Astrocyte (in vitro differentiated cells and primary cell): ENCODE measurements around the gene RIC1. TPM values are rescaled to one million over a fixed set of nuclear protein-coding genes. Genes with fewer than 3 reads are reported as not detected.

ENCODE experiments used
- DNase-seq: peaks from one replicate; pipeline ENCODE4 v3.0.0-alpha.2; 2010; ENCODE audit warnings: low read depth
- FAIRE-seq: peaks from 2 replicates; lab custom pipeline; 2011; peaks lifted over from hg19 to GRCh38; lab: Jason Lieb, UNC
- H2AFZ ChIP-seq: 2 replicates; pipeline ENCODE4 v1.6.0; 2012; ENCODE audit warnings: low read depth, low read length, inconsistent platforms
- H3K27ac ChIP-seq: 2 replicates; pipeline ENCODE4 v1.5.1; 2011; ENCODE audit warnings: low read depth, low read length, inconsistent platforms
- H3K27me3 ChIP-seq: 2 replicates; pipeline ENCODE4 v1.6.0; 2011; ENCODE audit warnings: low read length, inconsistent platforms; ENCODE audit not compliant: insufficient read depth
- H3K36me3 ChIP-seq: 2 replicates; pipeline ENCODE4 v1.5.1; 2011; ENCODE audit warnings: low read length, inconsistent platforms; ENCODE audit not compliant: insufficient read depth
- H3K4me1 ChIP-seq: 2 replicates; pipeline ENCODE4 v1.5.1; 2011; ENCODE audit warnings: low read length, inconsistent platforms; ENCODE audit not compliant: insufficient read depth
- H3K4me2 ChIP-seq: 2 replicates; pipeline ENCODE4 v1.6.0; 2012; ENCODE audit warnings: low read length, inconsistent platforms
- H3K4me3 ChIP-seq: 2 replicates; pipeline ENCODE4 v1.5.1; 2011; ENCODE audit warnings: low read depth, mild to moderate bottlenecking, low read length, inconsistent platforms; ENCODE audit not compliant: insufficient read depth
- H3K79me2 ChIP-seq: 2 replicates; pipeline ENCODE4 v1.6.0; 2012; ENCODE audit warnings: mild to moderate bottlenecking, low read length, inconsistent platforms; ENCODE audit not compliant: insufficient read depth
- H3K9ac ChIP-seq: 2 replicates; pipeline ENCODE4 v1.6.0; 2012; ENCODE audit warnings: mild to moderate bottlenecking, low read length, inconsistent platforms
- H3K9me3 ChIP-seq: 2 replicates; pipeline ENCODE4 v1.5.1; 2012; ENCODE audit warnings: low read depth, mild to moderate bottlenecking, low read length, inconsistent platforms; ENCODE audit not compliant: insufficient read depth
- H4K20me1 ChIP-seq: 2 replicates; pipeline ENCODE4 v1.6.0; 2012; ENCODE audit warnings: low read length, inconsistent platforms; ENCODE audit not compliant: insufficient read depth
- H3K27ac Mint-ChIP-seq: one replicate; pipeline ENCODE4 v1.8.0; 2021; ENCODE audit warnings: mild to moderate bottlenecking, mixed read lengths; ENCODE audit not compliant: unreplicated experiment
- H3K27me3 Mint-ChIP-seq: one replicate; pipeline ENCODE4 v1.8.0; 2021; ENCODE audit warnings: low read depth, mixed read lengths; ENCODE audit not compliant: unreplicated experiment
- H3K36me3 Mint-ChIP-seq: one replicate; pipeline ENCODE4 v1.8.0; 2021; ENCODE audit warnings: low read depth, mixed read lengths; ENCODE audit not compliant: unreplicated experiment
- H3K4me1 Mint-ChIP-seq: one replicate; pipeline ENCODE4 v1.8.0; 2021; ENCODE audit warnings: low read depth, mixed read lengths; ENCODE audit not compliant: unreplicated experiment
- H3K4me3 Mint-ChIP-seq: one replicate; pipeline ENCODE4 v1.8.0; 2021; ENCODE audit warnings: mild to moderate bottlenecking, moderate library complexity, mixed read lengths; ENCODE audit not compliant: unreplicated experiment
- H3K9me3 Mint-ChIP-seq: one replicate; pipeline ENCODE4 v1.8.0; 2021; ENCODE audit warnings: mild to moderate bottlenecking, mixed read lengths; ENCODE audit not compliant: unreplicated experiment
- EZH2 ChIP-seq: IDR thresholded peaks from 2 replicates; pipeline ENCODE4 v1.6.1; 2012; ENCODE audit warnings: mild to moderate bottlenecking, low read length, inconsistent platforms; ENCODE audit not compliant: insufficient read depth
- total RNA-seq: library from RNA; stranded (reverse); gene quantifications from 2 replicates; pipeline ENCODE4 v1.2.1, GENCODE V29; 2021
- TF ChIP-seq, protein P1 (sequence below): IDR thresholded peaks from 2 replicates; pipeline ENCODE4 v1.5.1; 2011; ENCODE audit warnings: low read depth, mild to moderate bottlenecking, inconsistent platforms, low read length, moderate library complexity; ENCODE audit not compliant: insufficient read depth

RIC1 gene
- total RNA-seq, 1 donor from 2014 or later: 53.8 TPM

DNA sequence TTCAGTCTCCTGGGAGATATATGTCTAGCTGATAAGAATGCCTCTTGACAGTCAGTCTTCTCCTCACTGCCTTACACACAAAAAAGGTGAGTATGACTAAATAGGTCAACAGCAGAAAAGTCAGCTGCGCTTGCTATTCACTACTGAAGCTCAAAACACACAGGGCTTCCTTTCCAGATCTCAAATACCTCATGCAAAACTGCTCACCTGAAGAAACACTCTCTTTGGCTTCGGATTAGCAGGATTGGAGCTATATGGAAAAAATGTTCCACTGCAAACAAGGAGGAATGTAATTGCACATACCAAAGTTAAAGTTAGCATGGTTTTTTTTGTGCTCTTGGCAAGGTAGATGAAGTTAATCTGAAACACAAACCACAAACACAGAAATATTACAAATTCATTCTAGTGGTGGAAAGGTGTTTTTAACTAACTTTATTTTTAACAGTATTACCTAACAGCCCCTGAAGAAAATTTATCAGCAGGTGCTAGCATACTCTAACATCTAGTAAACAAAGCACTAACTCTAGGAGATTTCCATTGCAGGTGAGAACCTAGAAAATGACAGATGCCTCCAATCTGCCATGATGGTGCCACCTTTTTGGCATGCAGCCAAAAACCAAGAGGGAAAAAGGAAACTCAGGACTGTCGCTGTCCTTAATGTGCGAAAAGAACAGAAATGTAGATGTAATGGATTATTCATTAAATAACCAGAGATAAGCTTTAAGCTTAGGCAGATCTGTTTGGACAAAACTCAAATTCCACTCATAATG is 172.2 kb downstream of the RIC1 start:
- Mint-ChIP-seq H3K27me3 (no peaks in the 10 kb centered on the region), H3K4me3 (no peak overlapping the region), H3K36me3 (no peaks in the 10 kb centered on the region), H3K4me1 (peaks cover 18% of the 10 kb centered on the region), H3K9me3 (no peaks in the 10 kb centered on the region), H3K27ac (no peak overlapping the region)
- Histone ChIP-seq H3K9me3 (no peaks in the 10 kb centered on the region), H3K27me3 (no peaks in the 10 kb centered on the region), H4K20me1 (no peaks in the 10 kb centered on the region), H3K27ac (no peak overlapping the region), H3K4me2 (no peak overlapping the region), H2AFZ (no peak overlapping the region), H3K4me3 (no peak overlapping the region), H3K4me1 (no peaks in the 10 kb centered on the region), H3K79me2 (no peaks in the 10 kb centered on the region), H3K9ac (no peak overlapping the region), H3K36me3 (no peaks in the 10 kb centered on the region)
- DNase-seq: peak; percentile 49
- no peak for FAIRE-seq
- TF ChIP-seq EZH2: no peak
- TF ChIP-seq, protein P1, sequence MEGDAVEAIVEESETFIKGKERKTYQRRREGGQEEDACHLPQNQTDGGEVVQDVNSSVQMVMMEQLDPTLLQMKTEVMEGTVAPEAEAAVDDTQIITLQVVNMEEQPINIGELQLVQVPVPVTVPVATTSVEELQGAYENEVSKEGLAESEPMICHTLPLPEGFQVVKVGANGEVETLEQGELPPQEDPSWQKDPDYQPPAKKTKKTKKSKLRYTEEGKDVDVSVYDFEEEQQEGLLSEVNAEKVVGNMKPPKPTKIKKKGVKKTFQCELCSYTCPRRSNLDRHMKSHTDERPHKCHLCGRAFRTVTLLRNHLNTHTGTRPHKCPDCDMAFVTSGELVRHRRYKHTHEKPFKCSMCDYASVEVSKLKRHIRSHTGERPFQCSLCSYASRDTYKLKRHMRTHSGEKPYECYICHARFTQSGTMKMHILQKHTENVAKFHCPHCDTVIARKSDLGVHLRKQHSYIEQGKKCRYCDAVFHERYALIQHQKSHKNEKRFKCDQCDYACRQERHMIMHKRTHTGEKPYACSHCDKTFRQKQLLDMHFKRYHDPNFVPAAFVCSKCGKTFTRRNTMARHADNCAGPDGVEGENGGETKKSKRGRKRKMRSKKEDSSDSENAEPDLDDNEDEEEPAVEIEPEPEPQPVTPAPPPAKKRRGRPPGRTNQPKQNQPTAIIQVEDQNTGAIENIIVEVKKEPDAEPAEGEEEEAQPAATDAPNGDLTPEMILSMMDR: no peak

DNA sequence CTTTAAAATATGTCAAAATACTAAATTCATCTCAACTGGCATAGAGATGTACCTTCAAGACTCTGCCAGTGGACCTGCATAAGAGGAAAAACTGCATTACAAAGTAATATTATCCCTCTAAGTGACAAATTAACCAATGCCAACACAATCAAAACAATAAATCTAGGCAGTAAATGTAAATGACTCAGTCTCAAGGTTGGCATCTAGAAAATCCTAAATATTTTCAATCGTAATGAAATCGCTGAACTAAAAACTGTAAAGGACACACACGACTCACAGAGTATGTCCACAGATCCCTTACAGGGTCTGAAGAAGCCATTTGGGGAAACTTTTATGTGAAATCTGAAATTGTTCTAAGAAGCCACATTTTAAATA is 172.8 kb downstream of the RIC1 start:
- no peak overlapping the region for H3K9ac ChIP-seq
- H3K4me1 ChIP-seq: no peaks in the 10 kb centered on the region
- H3K27me3 ChIP-seq: no peaks in the 10 kb centered on the region
- no peaks in the 10 kb centered on the region for H3K9me3 ChIP-seq
- no peak overlapping the region for H3K27ac Mint-ChIP-seq
- H3K4me3 ChIP-seq: no peak overlapping the region
- no peaks in the 10 kb centered on the region for H3K79me2 ChIP-seq
- no peak overlapping the region for H3K4me2 ChIP-seq
- no peak overlapping the region for H2AFZ ChIP-seq
- no peaks in the 10 kb centered on the region for H4K20me1 ChIP-seq
- H3K4me3 Mint-ChIP-seq: no peak overlapping the region
- peaks cover 18% of the 10 kb centered on the region for H3K4me1 Mint-ChIP-seq
- TF ChIP-seq EZH2: no peak
- TF ChIP-seq, protein P1: no peak
- H3K36me3 ChIP-seq: no peaks in the 10 kb centered on the region
- H3K36me3 Mint-ChIP-seq: no peaks in the 10 kb centered on the region
- no peak overlapping the region for H3K27ac ChIP-seq
- DNase-seq (no peak), FAIRE-seq (no peak)
- H3K27me3 Mint-ChIP-seq: no peaks in the 10 kb centered on the region
- H3K9me3 Mint-ChIP-seq: no peaks in the 10 kb centered on the region

DNA sequence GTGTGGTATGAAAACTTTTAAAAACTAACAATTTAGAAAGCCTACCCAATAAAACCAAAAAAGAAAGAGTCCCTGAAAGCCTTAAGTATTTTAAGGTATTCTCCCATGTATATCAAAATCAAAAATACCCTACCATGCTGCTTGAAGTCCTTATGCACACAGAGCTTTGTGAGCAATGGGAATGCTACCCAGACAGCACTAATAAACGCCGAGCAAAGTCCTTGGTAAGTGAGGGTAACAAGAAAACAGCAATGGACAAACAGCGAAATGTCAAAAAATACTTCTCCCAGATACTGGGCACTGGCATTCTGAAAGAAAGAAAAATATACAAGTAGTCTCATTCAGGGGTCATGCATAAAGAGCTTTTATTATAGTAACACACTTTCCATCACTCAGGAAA is 176.6 kb downstream of the RIC1 start:
- FAIRE-seq: no peak
- H3K9me3 Mint-ChIP-seq: no peaks in the 10 kb centered on the region
- no peak for TF ChIP-seq EZH2
- TF ChIP-seq, protein P1: no peak
- Histone ChIP-seq H3K27ac (no peak overlapping the region), H2AFZ (no peak overlapping the region), H3K27me3 (no peaks in the 10 kb centered on the region), H3K4me3 (no peak overlapping the region), H3K9me3 (no peaks in the 10 kb centered on the region), H3K4me2 (no peak overlapping the region), H3K79me2 (no peaks in the 10 kb centered on the region), H3K36me3 (no peaks in the 10 kb centered on the region), H3K9ac (no peak overlapping the region), H4K20me1 (no peaks in the 10 kb centered on the region), H3K4me1 (no peaks in the 10 kb centered on the region)
- H3K36me3 Mint-ChIP-seq: no peaks in the 10 kb centered on the region
- no peak for DNase-seq
- no peaks in the 10 kb centered on the region for H3K27me3 Mint-ChIP-seq
- H3K27ac Mint-ChIP-seq: no peak overlapping the region
- H3K4me3 Mint-ChIP-seq: no peak overlapping the region
- H3K4me1 Mint-ChIP-seq: peaks cover 11% of the 10 kb centered on the region
